Ovary (tissue), 9 donors: ENCODE results near the gene LYZL2. TPM values are rescaled to one million over a fixed set of nuclear protein-coding genes. Genes with fewer than 3 reads are reported as not detected.

Experiments used
- DNase-seq, 5 donors: peaks; one replicate each; pipeline ENCODE4 v3.0.0-alpha.2; 2019 to 2020
- H3K27ac ChIP-seq, 2 donors: fragments of 200-600 bp; one replicate each; pipeline versions ENCODE4 v1.5.1 to v1.8.0; 2019 to 2022
- H3K27me3 ChIP-seq: fragments of 200-600 bp; one replicate; pipeline ENCODE4 v1.8.0; 2022
- H3K36me3 ChIP-seq: fragments of 200-600 bp; sonication (generic); one replicate; pipeline ENCODE4 v1.5.1; 2019
- H3K4me1 ChIP-seq: one replicate; pipeline ENCODE4 v1.8.1; 2013; ENCODE audit warnings: mild to moderate bottlenecking, moderate library complexity; ENCODE audit not compliant: insufficient read depth
- H3K4me3 ChIP-seq: fragments of 200-600 bp; sonication (generic); one replicate; pipeline ENCODE4 v1.5.1; 2017
- H3K9me3 ChIP-seq, 2 donors: fragments of 200-600 bp in 1 of 2; sonication (generic) in 1 of 2; one replicate each; pipeline versions ENCODE4 v1.5.1 to v1.8.1; 2013 to 2019; ENCODE audit warnings: mild to moderate bottlenecking in 1 of 2, moderate library complexity in 1 of 2
- EP300 ChIP-seq: sonication (generic); formaldehyde crosslinking; IDR thresholded peaks from one replicate; pipeline ENCODE4 v1.6.1; 2017; ENCODE audit warnings: antibody characterized with exemption
- POLR2A ChIP-seq: fragments of 450-650 bp; IDR thresholded peaks from one replicate; pipeline ENCODE4 v1.6.1; 2017; ENCODE audit warnings: antibody characterized with exemption, mild to moderate bottlenecking, moderate library complexity
- WGBS, 3 donors: extraction: QIAGEN DNeasy Blood & Tissue Kit in 1 of 3; methylation state at CpG; one replicate each; pipeline versions ENCODE4 v1.1.5 to v1.1.7; 2013 to 2017; 5-methylcytosine and 5-hydroxymethylcytosine counted together
- intact Hi-C, 4 donors: fragments of 100-400 bp; cut with DNase I; formaldehyde crosslinking; loops; one replicate each; pipeline versions ENCODE4 v1.11.0 to v1.15.1; 2022 to 2023
- polyA plus RNA-seq, 2 donors: library from polyadenylated mRNA; stranded (reverse); fragments of 200-250 nt in 1 of 2; fragments of 350-450 nt in 1 of 2; fragmentation: Illumina TruSeq in 1 of 2; extraction: RNeasy Lipid Tissue Mini Kit (QIAGEN cat#74804) in 1 of 2; gene quantifications; one replicate each; pipeline ENCODE4 v1.2.3, GENCODE V29; 2013 to 2014
- total RNA-seq, 7 donors: library from RNA; depleted of rRNA in 2 of 7; stranded (reverse); fragments of >200 nt in 2 of 7; fragmentation: NEBNext Ultra II Directional in 3 of 7; extraction: Animal tissue kit (Norgen Biotek cat#: 25700) in 3 of 7; gene quantifications; one replicate each; pipeline versions ENCODE4 v1.1.0 to v1.2.4, GENCODE V29; 2016 to 2023
- TF ChIP-seq, protein P1 (sequence below), 3 donors: fragments of 450-650 bp in 2 of 3; fragments of 200-600 bp in 1 of 3; IDR thresholded peaks; one replicate each; pipeline versions ENCODE4 v1.5.1 to v1.8.0; 2016 to 2022; ENCODE audit warnings: antibody characterized with exemption in 3 of 3, mild to moderate bottlenecking in 1 of 3
- donor health status: DM: no; HTN: no; CAD: no; lungs with moderate emphysema.
- donor health status: DM: no; HTN: no; CAD: no.
- donor health status: Bipolar disorder and iron deficiency.
- donor health status: DM: yes; HTN: yes; CAD: no.
- donor health status: DM: no; HTN: no; CAD: no.
- donor health status: DM: yes; HTN: yes; CAD: no.

LYZL2 gene
- total and polyA plus RNA-seq, 9 donors = not detected

DNA sequence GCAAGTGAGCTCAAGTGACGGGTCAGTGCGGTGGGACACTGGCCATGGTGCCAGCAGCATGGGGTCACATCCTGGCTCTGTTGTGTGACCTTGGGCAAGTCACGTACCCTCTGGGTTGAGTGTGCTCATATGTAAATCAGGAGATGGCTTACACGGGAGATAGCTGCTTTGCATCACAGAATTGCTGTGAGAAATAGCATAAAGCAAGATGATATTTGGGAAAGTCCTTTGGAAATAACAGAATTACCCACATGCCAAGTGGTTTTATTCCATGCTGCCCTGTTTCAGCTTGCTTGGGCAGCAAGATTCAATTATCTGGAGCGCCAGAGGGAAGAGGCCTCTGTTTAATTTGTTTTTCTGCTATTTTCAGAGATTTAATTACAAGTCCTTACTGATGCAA lies 48.9 kb downstream of the LYZL2 start:
- no peaks in the 10 kb centered on the region for H3K27me3 ChIP-seq
- H3K4me1 ChIP-seq = no peaks in the 10 kb centered on the region
- H3K9me3 ChIP-seq = no peaks in the 10 kb centered on the region
- H3K27ac ChIP-seq = no peak overlapping the region
- H3K4me3 ChIP-seq = no peak overlapping the region
- intact Hi-C loops = no loop called here
- DNase-seq = no peak
- TF ChIP-seq EP300 = no peak
- TF ChIP-seq, protein P1, sequence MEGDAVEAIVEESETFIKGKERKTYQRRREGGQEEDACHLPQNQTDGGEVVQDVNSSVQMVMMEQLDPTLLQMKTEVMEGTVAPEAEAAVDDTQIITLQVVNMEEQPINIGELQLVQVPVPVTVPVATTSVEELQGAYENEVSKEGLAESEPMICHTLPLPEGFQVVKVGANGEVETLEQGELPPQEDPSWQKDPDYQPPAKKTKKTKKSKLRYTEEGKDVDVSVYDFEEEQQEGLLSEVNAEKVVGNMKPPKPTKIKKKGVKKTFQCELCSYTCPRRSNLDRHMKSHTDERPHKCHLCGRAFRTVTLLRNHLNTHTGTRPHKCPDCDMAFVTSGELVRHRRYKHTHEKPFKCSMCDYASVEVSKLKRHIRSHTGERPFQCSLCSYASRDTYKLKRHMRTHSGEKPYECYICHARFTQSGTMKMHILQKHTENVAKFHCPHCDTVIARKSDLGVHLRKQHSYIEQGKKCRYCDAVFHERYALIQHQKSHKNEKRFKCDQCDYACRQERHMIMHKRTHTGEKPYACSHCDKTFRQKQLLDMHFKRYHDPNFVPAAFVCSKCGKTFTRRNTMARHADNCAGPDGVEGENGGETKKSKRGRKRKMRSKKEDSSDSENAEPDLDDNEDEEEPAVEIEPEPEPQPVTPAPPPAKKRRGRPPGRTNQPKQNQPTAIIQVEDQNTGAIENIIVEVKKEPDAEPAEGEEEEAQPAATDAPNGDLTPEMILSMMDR (IDR thresholded peaks at IDR 0.05) = no peak
- no peak for TF ChIP-seq POLR2A
- 87 to 92% (median 88%) methylated on average over 5 of the region's 5 CpGs for WGBS, 3 donors
- H3K36me3 ChIP-seq = no peaks in the 10 kb centered on the region

DNA sequence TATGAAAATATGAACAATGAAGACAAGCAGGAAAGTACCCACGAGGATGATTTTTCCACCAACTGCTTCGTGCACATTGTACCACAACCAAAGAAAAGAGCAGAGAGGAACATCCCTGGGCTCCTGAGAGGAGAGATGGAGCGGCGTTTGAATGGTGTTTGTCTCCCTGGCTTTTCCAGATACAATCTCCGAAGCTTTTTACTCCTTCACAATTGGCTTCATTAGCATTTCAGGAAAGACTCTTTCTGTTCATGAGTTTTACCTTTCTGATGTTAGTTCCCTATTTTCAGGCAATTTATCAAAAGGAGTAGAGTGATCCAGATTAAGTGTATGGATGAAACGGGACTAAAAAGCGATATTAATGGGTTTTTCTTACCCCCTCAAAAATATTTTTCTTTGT lies 49.3 kb downstream of the LYZL2 start:
- Histone ChIP-seq H3K27ac (no peak overlapping the region), H3K4me3 (no peak overlapping the region), H3K36me3 (no peaks in the 10 kb centered on the region), H3K4me1 (no peaks in the 10 kb centered on the region), H3K9me3 (no peaks in the 10 kb centered on the region), H3K27me3 (no peaks in the 10 kb centered on the region)
- no peak for TF ChIP-seq EP300
- TF ChIP-seq, protein P1 (IDR thresholded peaks at IDR 0.05) = no peak
- no peak for TF ChIP-seq POLR2A
- 88 to 90% (median 88%) methylated on average over 7 of the region's 7 CpGs for WGBS, 3 donors
- intact Hi-C loops = no loop called here
- DNase-seq = no peak

DNA sequence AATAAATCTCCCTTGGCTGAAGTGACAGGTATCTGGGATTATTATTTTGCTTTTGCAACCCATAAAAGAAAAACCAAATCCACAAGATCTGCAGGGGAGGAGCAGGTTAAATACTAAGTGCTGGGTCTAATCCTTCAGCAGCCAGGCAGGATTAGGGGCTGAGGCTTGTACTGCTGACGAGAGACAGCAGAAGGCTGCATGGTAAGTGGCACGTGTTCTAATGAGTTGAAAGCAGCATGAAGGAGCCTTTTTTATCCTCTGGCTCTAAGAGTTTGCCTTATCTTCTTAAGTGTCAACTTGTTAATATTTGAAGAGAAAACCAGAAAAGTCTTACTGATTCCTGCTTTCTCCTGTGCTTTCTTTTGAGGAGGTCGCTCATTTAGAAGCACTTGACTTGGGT lies 50.0 kb downstream of the LYZL2 start:
- TF ChIP-seq POLR2A = no peak
- TF ChIP-seq, protein P1 (IDR thresholded peaks at IDR 0.05) = no peak
- TF ChIP-seq EP300 = no peak
- DNase-seq = no peak
- no peaks in the 10 kb centered on the region for H3K9me3 ChIP-seq
- WGBS, 3 donors = 82 to 86% (median 86%) methylated on average over 3 of the region's 3 CpGs
- no peak overlapping the region for H3K27ac ChIP-seq
- H3K4me1 ChIP-seq = no peaks in the 10 kb centered on the region
- H3K36me3 ChIP-seq = no peaks in the 10 kb centered on the region
- no peaks in the 10 kb centered on the region for H3K27me3 ChIP-seq
- intact Hi-C loops = no loop called here
- H3K4me3 ChIP-seq = no peak overlapping the region

DNA sequence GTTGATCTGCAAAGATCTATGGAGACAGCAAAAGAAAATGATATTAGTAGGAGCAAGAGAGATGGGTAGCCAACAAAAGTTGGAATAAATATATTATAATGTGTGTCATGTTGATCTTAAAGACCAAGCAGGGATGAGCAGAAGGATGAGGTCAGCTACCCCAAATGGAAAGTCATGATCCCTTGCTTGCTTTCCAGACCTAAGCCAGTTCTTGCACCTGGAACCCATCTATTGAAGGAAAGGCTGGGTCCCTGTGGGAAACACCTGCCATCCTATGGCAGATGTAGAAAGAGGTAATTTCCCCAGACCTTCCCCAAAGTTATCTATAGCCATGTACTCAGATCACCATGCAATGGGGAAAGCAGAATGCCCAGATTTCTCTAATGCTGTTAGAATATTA lies 52.5 kb downstream of the LYZL2 start:
- Histone ChIP-seq H3K36me3 (no peaks in the 10 kb centered on the region), H3K9me3 (no peaks in the 10 kb centered on the region), H3K27me3 (no peaks in the 10 kb centered on the region), H3K4me3 (no peak overlapping the region), H3K27ac (no peak overlapping the region), H3K4me1 (no peaks in the 10 kb centered on the region)
- no peak for DNase-seq
- intact Hi-C loops = no loop called here
- TF ChIP-seq, protein P1 (IDR thresholded peaks at IDR 0.05) = no peak
- no peak for TF ChIP-seq POLR2A
- TF ChIP-seq EP300 = no peak

DNA sequence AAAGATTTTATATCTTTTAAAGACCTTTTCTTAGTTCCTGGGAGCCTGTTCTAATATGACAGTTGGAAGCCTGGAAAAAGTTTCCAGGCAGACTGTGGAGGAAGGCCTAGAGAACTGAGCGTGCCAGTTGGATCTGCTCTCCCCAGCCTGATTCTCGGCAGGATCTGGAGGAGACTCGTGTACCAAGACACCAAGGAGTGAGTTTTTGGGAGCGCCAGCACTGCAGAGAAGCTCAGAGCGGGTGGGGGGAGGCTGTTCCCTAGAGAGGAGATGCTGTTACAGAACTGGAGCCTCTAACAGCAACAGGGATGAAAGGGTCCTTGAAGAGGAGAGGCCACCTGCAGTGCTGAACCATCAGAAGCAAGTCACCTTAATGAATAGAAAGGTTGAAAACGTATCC lies 52.9 kb downstream of the LYZL2 start:
- Histone ChIP-seq H3K4me3 (no peak overlapping the region), H3K27ac (no peak overlapping the region), H3K27me3 (no peaks in the 10 kb centered on the region), H3K4me1 (no peaks in the 10 kb centered on the region), H3K36me3 (no peaks in the 10 kb centered on the region), H3K9me3 (no peaks in the 10 kb centered on the region)
- DNase-seq = no peak
- WGBS, 3 donors = 77 to 88% (median 79%) methylated on average over 6 of the region's 6 CpGs
- intact Hi-C loops = no loop called here
- TF ChIP-seq, protein P1 (IDR thresholded peaks at IDR 0.05) = no peak
- no peak for TF ChIP-seq POLR2A
- TF ChIP-seq EP300 = no peak
